K562 (cell line): ENCODE data around the gene HEXIM2. TPM values are rescaled to one million over a fixed set of nuclear protein-coding genes. Genes with fewer than 3 reads are reported as not detected.

Source experiments
- BRF1 ChIP-seq: IDR thresholded peaks from 3 replicates; pipeline ENCODE4 v1.6.1; 2011; ENCODE audit warnings: borderline replicate concordance, mild to moderate bottlenecking; ENCODE audit not compliant: insufficient read length; ENCODE audit errors: extremely low read depth
- CBFA2T2 ChIP-seq: fragments of 450-650 bp; conservative IDR thresholded peaks from 2 replicates; pipeline ENCODE4 v1.6.1; 2017; ENCODE audit warnings: mild to moderate bottlenecking
- E2F3 ChIP-seq: fragments of 250-450 bp; sonication (Bioruptor Pico); IDR thresholded peaks from 2 replicates; pipeline ENCODE4 v1.4.0; 2020; ENCODE audit warnings: mild to moderate bottlenecking
- FOXJ2 ChIP-seq: fragments of 200-800 bp; sonication (Bioruptor generic); IDR thresholded peaks from 2 replicates; pipeline ENCODE4 v1.6.1; 2016; ENCODE audit warnings: missing genetic modification characterization, missing compliant biosample characterization
- HCFC1 ChIP-seq: IDR thresholded peaks from 2 replicates; pipeline ENCODE4 v1.6.1; 2012; ENCODE audit warnings: low read depth, low read length, improper control_type of control experiment
- KDM5B ChIP-seq: fragments of 200-600 bp; sonication (generic); IDR thresholded peaks from 2 replicates; pipeline ENCODE4 v1.6.1; 2012; ENCODE audit warnings: low read depth, mild to moderate bottlenecking, moderate library complexity, low read length, control low read depth, inconsistent platforms; ENCODE audit not compliant: insufficient replicate concordance
- L3MBTL2 ChIP-seq: fragments of 450-650 bp; IDR thresholded peaks from 2 replicates; pipeline ENCODE4 v1.6.1; 2016; ENCODE audit warnings: mild to moderate bottlenecking, moderate library complexity
- MYBL2 ChIP-seq, 2 experiments: fragments of 450-650 bp in 1 of 2; sonication (generic) in 1 of 2; formaldehyde crosslinking in 1 of 2; IDR thresholded peaks; 2 replicates each; pipeline versions ENCODE4 v1.6.1 to v1.8.1; 2017 to 2022; ENCODE audit warnings: borderline replicate concordance in 1 of 2, inconsistent platforms in 1 of 2, low read depth in 1 of 2, mild to moderate bottlenecking in 1 of 2, missing genetic modification reagents in 1 of 2, moderate library complexity in 1 of 2
- POLR2A ChIP-seq: fragments of 450-650 bp; conservative IDR thresholded peaks from 2 replicates; pipeline ENCODE4 v1.6.1; 2016
- PPARD ChIP-seq: fragments of 250-450 bp; sonication (Bioruptor Pico); IDR thresholded peaks from 2 replicates; pipeline ENCODE4 v1.8.0; 2022; ENCODE audit warnings: inconsistent platforms, mild to moderate bottlenecking, moderate library complexity
- PRPF4 ChIP-seq: fragments of 200-400 bp; formaldehyde crosslinking; IDR thresholded peaks from one replicate; pipeline ENCODE4 v1.6.1; 2017; ENCODE audit warnings: low read length, low read depth, mild to moderate bottlenecking; ENCODE audit not compliant: insufficient read depth, poor library complexity, severe bottlenecking
- polyA plus RNA-seq, 8 experiments: library from polyadenylated mRNA; depleted of rRNA in 4 of 8; stranded (reverse) in 5 of 8; unstranded in 3 of 8; fragments of >200 nt; fragmentation: Nextera tagmentation in 2 of 8; fragmentation: Illumina TruSeq in 1 of 8; extraction: Ambion mirVana in 2 of 8; extraction: Trizol in 1 of 8; gene quantifications; 2 replicates each; pipeline versions ENCODE4 v1.2.1 to v1.2.3, GENCODE V29; 2011 to 2014; ENCODE audit warnings: inconsistent platforms in 1 of 8, missing spikeins in 1 of 8
- total RNA-seq, 7 experiments: library from RNA; depleted of rRNA in 6 of 7; stranded (reverse); fragments of >200 nt in 6 of 7; fragmentation: Illumina TruSeq in 2 of 7; extraction: Trizol in 2 of 7; gene quantifications; 2 replicates each; pipeline versions ENCODE4 v1.2.1 to v1.2.3, GENCODE V29; 2011 to 2021; ENCODE audit warnings: low replicate concordance in 1 of 7
- TF ChIP-seq, protein P1 (sequence below): fragments of 450-650 bp; conservative IDR thresholded peaks from 2 replicates; pipeline ENCODE4 v1.6.1; 2016; ENCODE audit warnings: missing genetic modification characterization, low read depth, mild to moderate bottlenecking, missing compliant biosample characterization, moderate library complexity

Gene HEXIM2
- total and polyA plus RNA-seq, 9 of the 15 experiments (the other 6 are each of a cell fraction or from before 2014, with no cell fraction given): 0.69 to 3.4 (median 1.1) TPM; not detected in 2

- TF ChIP-seq FOXJ2 (tag) (no peak), BRF1 (no peak), PRPF4 (no peak), KDM5B (peak; percentile 24), POLR2A (0 out of 2 replicates have a peak, but pooled peaks have one; percentile 22), E2F3 (CRISPR knock-in tag) (no peak), MYBL2 (IDR thresholded peaks at IDR 0.05; ENCODE audit: low read depth) (no peak), MYBL2 (CRISPR knock-in tag; IDR thresholded peaks at IDR 0.05; ENCODE audit: borderline replicate concordance) (no peak), PPARD (CRISPR knock-in tag) (no peak), CBFA2T2 (no peak), L3MBTL2 (no peak), HCFC1 (0 out of 2 replicates have a peak, but pooled peaks have one; percentile 21)
- TF ChIP-seq, protein P1, sequence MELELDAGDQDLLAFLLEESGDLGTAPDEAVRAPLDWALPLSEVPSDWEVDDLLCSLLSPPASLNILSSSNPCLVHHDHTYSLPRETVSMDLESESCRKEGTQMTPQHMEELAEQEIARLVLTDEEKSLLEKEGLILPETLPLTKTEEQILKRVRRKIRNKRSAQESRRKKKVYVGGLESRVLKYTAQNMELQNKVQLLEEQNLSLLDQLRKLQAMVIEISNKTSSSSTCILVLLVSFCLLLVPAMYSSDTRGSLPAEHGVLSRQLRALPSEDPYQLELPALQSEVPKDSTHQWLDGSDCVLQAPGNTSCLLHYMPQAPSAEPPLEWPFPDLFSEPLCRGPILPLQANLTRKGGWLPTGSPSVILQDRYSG: no peak
Measured at GRCh38 chr17:45150911-45151809, 10.5 kb upstream of the HEXIM2 start (continued).
